PC-3 (cell line): ENCODE results near the gene DOCK1.

Source experiments
- CTCF ChIP-seq: fragments of 300-600 bp; sonication (generic); conservative IDR thresholded peaks from 2 replicates; pipeline ENCODE4 v1.5.1; 2017; ENCODE audit warnings: antibody characterized with exemption, low read depth, mild to moderate bottlenecking, low read length
- EZH2 ChIP-seq: fragments of 300-600 bp; sonication (generic); IDR thresholded peaks from one replicate; pipeline ENCODE4 v1.6.1; 2017; ENCODE audit warnings: antibody characterized with exemption, mild to moderate bottlenecking, low read length; ENCODE audit not compliant: unreplicated experiment

- TF ChIP-seq EZH2 (no peak), CTCF (no peak)
Observed at GRCh38 chr10:127119936-127120335, 214.7 kb downstream of the DOCK1 start.
